ENCODE data around the gene PYM1.

GRCh38 chr12:55937981-55938380, 10.3 kb upstream of the PYM1 start:
- no peak for TF ChIP-seq CTCF (IDR thresholded peaks at IDR 0.05)
- TF ChIP-seq POLR2A (IDR thresholded peaks at IDR 0.05): no peak
- TF ChIP-seq EP300 (IDR thresholded peaks at IDR 0.05): no peak
- no peak for TF ChIP-seq POLR2AphosphoS5 (IDR thresholded peaks at IDR 0.05)

Data from sigmoid colon (tissue), 4 donors.